ENCODE results near the gene SLC44A4.

SLC44A4 gene

DNA sequence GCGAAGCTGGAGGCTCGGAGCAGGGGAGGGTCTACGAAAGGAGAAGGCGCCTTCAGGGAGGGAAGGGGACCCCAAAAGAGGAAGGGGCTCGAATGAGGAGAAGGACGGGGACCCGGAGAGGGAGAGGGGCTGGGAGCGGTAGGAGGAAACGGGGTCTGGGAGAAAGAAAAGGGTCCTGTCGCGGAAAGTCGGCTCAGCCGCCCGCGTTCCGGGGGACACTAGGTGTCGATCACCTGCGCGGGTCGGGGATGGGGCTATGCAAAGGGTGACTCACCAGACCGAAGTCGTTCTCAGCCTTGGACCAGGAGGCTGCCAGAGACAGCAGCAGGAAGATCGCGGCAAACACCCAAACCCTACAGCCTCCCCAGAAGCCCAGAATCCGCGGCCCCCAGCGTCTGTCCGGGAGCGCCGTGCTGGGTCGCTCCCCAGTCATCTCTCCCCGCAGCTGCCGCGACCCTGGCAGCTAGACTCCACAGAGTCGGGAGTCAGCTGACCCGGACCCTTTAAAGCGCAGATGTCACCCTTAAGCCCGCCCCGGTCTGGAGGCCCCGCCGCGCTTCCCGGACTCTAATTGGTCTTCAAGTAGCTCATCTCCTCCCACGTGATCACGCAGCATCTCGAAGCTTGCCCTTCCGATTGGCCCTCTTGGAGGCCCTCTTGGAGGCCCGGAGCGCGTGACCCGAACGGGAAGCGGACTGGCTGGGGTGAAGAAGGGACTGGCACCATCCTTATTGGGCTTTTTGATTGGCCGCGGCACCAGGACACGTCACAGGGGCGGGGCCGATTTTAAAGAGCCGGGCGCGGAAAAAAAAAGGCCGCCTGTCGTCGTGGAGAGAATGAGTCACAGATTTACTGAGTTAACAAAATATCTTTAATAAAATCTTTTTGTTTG is 16.2 kb downstream of the SLC44A4 start, which contains the start of gene NEU1:
TSS of gene NEU1 (minus strand) at position 478 of the 892 bp plus-strand sequence. CDS start at position 433, 45 bp downstream.
- Histone ChIP-seq H3K27me3 (ENCODE audit: control insufficient read depth, low read length) (no peaks in the 10 kb centered on the region), H3K36me3 (ENCODE audit: control insufficient read depth, low read length) (peaks cover 5% of the 10 kb centered on the region; the same call in 1 of the 2 replicates), H3K4me3 (ENCODE audit: low read length) (peak within 1 kb of the TSS; percentile 93), H4K20me1 (ENCODE audit: control insufficient read depth, insufficient read depth, low read depth, low read length) (no peaks in the 10 kb centered on the region), H3F3A (ENCODE audit: control insufficient read depth, insufficient read depth) (peaks cover 6% of the 10 kb centered on the region; the same call in 1 of the 2 replicates), H3K4me2 (ENCODE audit: low read length) (peak within 1 kb of the TSS; percentile 83), H3K79me2 (ENCODE audit: control insufficient read depth, low read length) (0 out of 2 replicates have a peak, but pooled peaks cover 8% of the 10 kb centered on the region), H3K9me3 (ENCODE audit: control insufficient read depth, insufficient read depth, low read length) (no peaks in the 10 kb centered on the region), H3K9me2 (replicated peaks; ENCODE audit: control insufficient read depth, low read length) (no peaks in the 10 kb centered on the region), H3K27ac (ENCODE audit: low read depth, low read length) (peak within 1 kb of the TSS; percentile 85), H3K4me1 (ENCODE audit: control insufficient read depth, low read length) (peaks cover 19% of the 10 kb centered on the region)
- TF ChIP-seq, protein P1, sequence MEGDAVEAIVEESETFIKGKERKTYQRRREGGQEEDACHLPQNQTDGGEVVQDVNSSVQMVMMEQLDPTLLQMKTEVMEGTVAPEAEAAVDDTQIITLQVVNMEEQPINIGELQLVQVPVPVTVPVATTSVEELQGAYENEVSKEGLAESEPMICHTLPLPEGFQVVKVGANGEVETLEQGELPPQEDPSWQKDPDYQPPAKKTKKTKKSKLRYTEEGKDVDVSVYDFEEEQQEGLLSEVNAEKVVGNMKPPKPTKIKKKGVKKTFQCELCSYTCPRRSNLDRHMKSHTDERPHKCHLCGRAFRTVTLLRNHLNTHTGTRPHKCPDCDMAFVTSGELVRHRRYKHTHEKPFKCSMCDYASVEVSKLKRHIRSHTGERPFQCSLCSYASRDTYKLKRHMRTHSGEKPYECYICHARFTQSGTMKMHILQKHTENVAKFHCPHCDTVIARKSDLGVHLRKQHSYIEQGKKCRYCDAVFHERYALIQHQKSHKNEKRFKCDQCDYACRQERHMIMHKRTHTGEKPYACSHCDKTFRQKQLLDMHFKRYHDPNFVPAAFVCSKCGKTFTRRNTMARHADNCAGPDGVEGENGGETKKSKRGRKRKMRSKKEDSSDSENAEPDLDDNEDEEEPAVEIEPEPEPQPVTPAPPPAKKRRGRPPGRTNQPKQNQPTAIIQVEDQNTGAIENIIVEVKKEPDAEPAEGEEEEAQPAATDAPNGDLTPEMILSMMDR (IDR thresholded peaks at IDR 0.05; ENCODE audit: low read depth, low read length, poor library complexity, severe bottlenecking), result no peak
- no peak for TF ChIP-seq EZH2phosphoT487 (IDR thresholded peaks at IDR 0.05; ENCODE audit: borderline replicate concordance, low read length)

DNA sequence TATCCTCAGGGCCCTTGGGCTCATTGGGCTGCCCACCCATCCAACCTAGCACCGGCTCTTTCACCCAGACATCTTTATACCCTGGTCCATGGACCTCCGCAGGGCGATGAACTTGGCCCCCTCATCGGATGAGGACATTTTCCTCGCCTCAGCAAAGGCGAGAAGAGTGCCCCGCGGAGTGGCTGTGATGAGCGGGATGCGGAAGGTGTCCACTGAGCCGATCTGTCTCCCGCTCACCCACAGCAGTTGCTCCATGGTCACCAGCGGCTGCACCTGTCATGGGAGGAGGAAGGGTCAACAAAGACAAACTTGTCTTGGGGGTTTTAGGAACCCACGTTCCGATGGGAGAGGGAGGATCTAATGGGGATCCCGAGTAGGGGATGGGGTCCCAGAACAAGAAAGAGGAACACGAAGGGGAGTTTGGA is 16.9 kb downstream of the SLC44A4 start:
- no peaks in the 10 kb centered on the region for H3K27me3 ChIP-seq (ENCODE audit: control insufficient read depth, low read length)
- 0 out of 2 replicates have a peak, but pooled peaks cover 8% of the 10 kb centered on the region for H3K79me2 ChIP-seq (ENCODE audit: control insufficient read depth, low read length)
- no peaks in the 10 kb centered on the region for H3K9me2 ChIP-seq (replicated peaks; ENCODE audit: control insufficient read depth, low read length)
- H4K20me1 ChIP-seq (ENCODE audit: control insufficient read depth, insufficient read depth, low read depth, low read length), result no peaks in the 10 kb centered on the region
- H3K27ac ChIP-seq (ENCODE audit: low read depth, low read length), result no peak overlapping the region
- peak overlapping the region; percentile 84 for H3K4me3 ChIP-seq (ENCODE audit: low read length)
- H3K4me1 ChIP-seq (ENCODE audit: control insufficient read depth, low read length), result peaks cover 19% of the 10 kb centered on the region
- peaks cover 5% of the 10 kb centered on the region; the same call in 1 of the 2 replicates for H3K36me3 ChIP-seq (ENCODE audit: control insufficient read depth, low read length)
- peaks cover 9% of the 10 kb centered on the region; the same call in 1 of the 2 replicates for H3F3A ChIP-seq (ENCODE audit: control insufficient read depth, insufficient read depth)
- H3K4me2 ChIP-seq (ENCODE audit: low read length), result peak overlapping the region; percentile 83
- TF ChIP-seq, protein P1 (IDR thresholded peaks at IDR 0.05; ENCODE audit: low read depth, low read length, poor library complexity, severe bottlenecking), result no peak
- no peak for TF ChIP-seq EZH2phosphoT487 (IDR thresholded peaks at IDR 0.05; ENCODE audit: borderline replicate concordance, low read length)
- no peaks in the 10 kb centered on the region for H3K9me3 ChIP-seq (ENCODE audit: control insufficient read depth, insufficient read depth, low read length)

DNA sequence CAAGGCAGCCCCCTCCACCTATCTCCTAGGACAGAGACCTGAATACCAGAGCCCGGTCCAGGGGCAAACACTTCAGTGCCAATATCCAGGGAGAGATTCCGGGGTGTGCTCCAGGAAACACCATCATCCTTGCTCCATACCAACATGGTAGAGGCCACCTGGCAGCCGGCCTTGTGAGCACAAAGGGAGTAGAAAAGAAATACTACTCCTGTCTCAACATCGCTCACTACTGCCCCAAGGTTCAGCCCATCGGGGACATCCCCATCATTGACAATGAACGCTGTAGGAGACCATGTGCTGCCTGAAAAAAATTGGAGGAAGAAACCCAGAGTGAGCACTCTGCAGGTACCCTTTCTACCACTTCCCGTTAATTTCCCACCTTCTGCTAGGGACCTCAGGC is 17.6 kb downstream of the SLC44A4 start:
- no peak overlapping the region for H3K27ac ChIP-seq (ENCODE audit: low read depth, low read length)
- no peaks in the 10 kb centered on the region for H3K27me3 ChIP-seq (ENCODE audit: control insufficient read depth, low read length)
- H3K36me3 ChIP-seq (ENCODE audit: control insufficient read depth, low read length), result peaks cover 5% of the 10 kb centered on the region; the same call in 1 of the 2 replicates
- H3K79me2 ChIP-seq (ENCODE audit: control insufficient read depth, low read length), result 0 out of 2 replicates have a peak, but pooled peaks cover 8% of the 10 kb centered on the region
- H3K9me3 ChIP-seq (ENCODE audit: control insufficient read depth, insufficient read depth, low read length), result no peaks in the 10 kb centered on the region
- no peak overlapping the region for H3K4me3 ChIP-seq (ENCODE audit: low read length)
- H3K9me2 ChIP-seq (replicated peaks; ENCODE audit: control insufficient read depth, low read length), result no peaks in the 10 kb centered on the region
- TF ChIP-seq EZH2phosphoT487 (IDR thresholded peaks at IDR 0.05; ENCODE audit: borderline replicate concordance, low read length), result no peak
- TF ChIP-seq, protein P1 (IDR thresholded peaks at IDR 0.05; ENCODE audit: low read depth, low read length, poor library complexity, severe bottlenecking), result no peak
- H4K20me1 ChIP-seq (ENCODE audit: control insufficient read depth, insufficient read depth, low read depth, low read length), result no peaks in the 10 kb centered on the region
- H3F3A ChIP-seq (ENCODE audit: control insufficient read depth, insufficient read depth), result peaks cover 9% of the 10 kb centered on the region; the same call in 1 of the 2 replicates
- H3K4me1 ChIP-seq (ENCODE audit: control insufficient read depth, low read length), result peaks cover 19% of the 10 kb centered on the region
- H3K4me2 ChIP-seq (ENCODE audit: low read length), result no peak overlapping the region
